Mucosa of gallbladder (tissue), 1 donor: Measurements from ENCODE around the gene MMP28. TPM values are rescaled to one million over a fixed set of nuclear protein-coding genes. Genes with fewer than 3 reads are reported as not detected.

Experiments
- DNase-seq: peaks from one replicate; pipeline ENCODE4 v3.0.0-alpha.2; 2020; ENCODE audit warnings: low spot score
- total RNA-seq: library from RNA; stranded (reverse); gene quantifications from one replicate; pipeline ENCODE4 v1.2.1, GENCODE V29; 2021
- donor health status: DM: no; HTN: no; CAD: no.

MMP28 gene
- total RNA-seq, 1 donor from 2014 or later, result 32.8 TPM

DNA sequence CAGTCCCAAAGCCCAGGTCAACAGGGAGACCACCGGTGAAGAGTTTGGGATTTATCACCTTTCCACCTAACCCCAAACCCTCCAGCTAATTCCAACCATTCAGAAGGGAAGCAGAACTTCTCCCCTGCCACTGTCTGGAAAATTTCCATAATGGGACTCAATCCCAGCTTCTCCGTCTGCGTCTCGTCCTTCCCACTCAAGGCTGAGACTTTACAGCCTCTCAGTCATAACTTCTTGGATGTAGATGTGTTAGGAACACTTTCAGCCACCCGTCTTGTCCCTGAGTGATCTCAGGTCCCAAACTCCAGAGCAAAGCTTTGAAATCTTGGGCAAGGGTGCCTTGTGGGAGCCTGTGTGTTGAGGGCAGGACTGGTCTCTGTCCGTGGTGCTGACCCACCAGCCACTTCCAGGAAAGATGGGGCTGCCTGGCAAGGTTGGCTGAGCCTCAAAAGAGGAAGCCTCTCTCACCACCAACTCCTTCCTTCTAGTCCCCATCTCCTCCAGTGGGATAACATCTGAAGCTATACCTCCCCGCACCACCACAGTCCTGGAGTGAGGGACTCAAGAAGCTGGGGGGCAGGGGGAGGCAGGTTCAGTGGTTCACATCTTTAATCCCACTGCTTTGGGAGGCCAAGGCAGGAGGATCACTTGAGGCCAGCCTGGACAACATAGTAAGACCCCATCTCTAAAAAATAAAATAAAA, 51.7 kb downstream of the MMP28 start:
- peak; percentile 31 for DNase-seq

DNA sequence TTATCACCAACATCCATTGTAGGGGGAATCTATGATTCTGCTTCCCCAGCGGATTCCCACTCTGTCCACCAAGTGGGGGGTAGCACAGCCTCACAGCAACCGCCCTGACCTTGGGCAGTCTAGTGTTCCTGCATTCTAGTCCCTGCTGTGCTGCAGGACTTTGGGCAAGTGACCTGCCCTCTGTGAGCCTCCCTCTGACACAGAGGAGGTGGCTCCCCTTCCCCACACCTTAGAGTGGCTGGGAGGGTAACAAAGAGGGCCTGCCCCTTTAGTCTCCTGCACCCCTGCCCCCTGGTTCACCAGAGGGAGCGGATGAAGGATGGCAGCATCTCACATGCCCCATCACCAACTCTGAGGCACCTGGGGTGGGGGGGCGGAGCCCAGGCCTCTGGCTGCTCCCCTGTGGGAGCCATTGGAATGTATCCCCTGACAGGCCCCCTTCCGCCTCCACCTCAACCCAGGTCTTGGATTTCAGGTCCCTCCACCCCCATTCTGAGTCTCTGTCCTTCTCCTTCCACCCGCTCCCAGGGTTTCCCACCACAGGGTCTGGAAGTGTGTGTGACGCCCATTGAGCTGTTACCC, 52.5 kb downstream of the MMP28 start:
- no peak for DNase-seq

DNA sequence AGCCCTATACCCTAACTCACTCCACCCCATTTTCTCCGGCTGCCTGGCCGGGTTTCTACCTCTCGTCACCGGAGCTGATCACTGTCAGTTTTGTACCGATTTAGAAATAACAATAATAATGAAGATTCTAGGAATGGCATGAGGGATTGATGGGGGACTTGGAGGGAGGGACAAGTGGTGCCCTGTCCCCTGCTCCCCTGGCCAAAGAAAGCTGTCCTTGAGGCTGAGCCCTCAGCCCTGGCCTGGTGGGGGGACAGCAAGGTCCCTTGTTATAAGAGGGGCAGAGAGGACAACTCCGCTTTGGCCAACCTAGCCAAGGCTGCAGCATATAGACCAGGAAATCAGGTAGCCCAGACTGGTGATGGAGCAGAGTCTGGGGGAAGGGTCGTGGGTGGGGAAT, 52.9 kb downstream of the MMP28 start:
- DNase-seq, result no peak

DNA sequence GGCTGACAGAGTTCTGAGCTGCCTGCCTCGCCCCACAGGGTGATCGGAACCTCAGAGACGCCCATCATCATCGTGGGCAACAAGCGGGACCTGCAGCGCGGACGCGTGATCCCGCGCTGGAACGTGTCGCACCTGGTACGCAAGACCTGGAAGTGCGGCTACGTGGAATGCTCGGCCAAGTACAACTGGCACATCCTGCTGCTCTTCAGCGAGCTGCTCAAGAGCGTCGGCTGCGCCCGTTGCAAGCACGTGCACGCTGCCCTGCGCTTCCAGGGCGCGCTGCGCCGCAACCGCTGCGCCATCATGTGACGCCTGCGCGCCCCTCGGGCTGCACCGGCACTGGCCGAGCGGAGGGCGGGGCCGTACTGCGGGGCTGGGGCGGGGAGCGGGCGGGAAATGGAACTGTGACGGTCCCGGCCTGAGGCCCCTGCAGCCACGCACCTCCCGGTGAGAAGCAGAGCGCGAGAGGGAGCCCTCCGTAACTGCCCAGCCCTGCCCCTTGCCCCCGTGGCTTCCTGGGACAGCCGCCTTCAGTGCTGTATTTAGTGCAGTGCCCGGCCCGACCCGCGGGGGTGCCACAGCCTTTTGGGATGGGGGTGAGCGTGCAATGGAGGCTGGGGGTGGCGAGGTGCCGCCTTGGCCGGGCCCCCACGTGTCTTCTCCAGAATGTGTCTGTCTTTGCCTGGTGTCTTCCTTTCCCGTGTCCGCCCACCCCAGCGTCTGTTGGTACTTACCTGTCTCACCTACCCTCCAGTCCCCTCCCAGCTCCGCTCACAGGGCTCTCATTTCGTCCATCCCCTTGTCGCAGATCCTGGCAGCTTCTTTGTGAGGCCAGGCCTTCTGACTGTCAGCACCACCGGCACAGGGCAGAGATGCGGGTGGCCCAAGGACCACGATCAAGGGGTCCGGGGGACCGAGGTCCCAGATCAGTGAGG, 54.2 kb downstream of the MMP28 start:
- DNase-seq, result no peak

DNA sequence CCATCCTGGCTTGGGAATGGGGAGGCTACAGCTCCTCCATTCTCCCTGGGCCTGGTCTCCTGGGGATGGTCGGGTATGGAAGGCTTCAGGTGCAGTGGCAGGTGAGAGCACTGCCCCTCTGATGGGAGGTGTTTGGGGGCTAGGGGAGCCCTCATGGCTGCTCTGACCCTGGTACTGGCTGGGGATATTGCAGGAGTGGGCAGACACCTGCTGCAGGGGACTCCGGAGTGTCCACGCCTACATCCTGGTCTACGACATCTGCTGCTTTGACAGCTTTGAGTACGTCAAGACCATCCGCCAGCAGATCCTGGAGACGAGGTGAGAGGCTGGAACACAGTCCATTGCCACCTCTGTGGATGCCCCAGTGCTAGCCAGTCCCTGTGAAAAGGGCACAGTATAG, 55.2 kb downstream of the MMP28 start:
- no peak for DNase-seq

DNA sequence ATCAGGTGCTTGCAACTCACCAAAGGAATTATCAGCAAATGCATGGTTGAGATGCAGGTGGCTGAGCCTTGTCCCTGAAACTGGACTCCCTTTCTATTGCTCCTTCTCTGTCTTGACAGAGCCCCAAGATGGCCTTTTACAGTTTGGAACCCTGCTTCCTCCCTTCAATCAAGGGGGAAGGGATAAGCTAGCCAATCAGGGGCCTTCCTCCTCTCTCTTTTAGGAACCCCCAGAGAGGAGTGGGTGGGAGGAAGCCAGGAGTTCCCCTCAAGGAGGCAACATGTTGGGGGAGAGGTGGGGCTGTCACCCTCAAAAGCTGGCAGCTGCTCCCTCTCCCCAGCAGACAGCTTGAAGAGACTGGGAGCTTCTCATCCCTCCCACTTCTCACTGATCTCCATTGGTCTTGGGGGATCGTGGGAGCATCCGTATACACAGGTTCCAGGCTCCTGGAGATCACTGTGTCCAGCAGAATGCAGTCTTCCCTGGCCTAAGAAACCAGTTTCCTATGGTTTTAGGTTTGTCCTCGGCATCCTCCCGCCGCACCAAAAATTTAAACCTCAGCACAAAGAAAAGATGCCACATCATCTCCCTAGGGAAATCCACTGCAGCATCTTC, 56.8 kb downstream of the MMP28 start:
- no peak for DNase-seq

DNA sequence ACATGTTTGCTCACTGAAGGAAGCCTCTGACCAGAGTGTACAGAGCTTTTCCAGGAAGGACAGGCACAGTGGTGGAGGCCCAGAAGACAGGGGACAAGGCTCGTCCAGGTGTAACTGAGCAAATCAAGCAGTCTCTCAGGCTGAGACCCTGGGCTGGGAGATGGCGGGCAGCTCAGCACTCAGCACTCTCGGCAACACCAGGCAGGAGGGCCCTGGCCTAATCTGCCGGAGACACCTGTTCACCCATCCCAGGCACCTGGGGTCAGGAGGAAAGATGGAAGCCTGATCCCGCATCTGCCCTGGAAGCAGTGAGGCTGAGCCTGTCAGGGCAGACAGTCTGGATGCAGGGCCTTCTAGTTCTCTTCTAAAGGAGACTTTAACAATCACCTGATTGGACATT, 59.2 kb downstream of the MMP28 start:
- no peak for DNase-seq

DNA sequence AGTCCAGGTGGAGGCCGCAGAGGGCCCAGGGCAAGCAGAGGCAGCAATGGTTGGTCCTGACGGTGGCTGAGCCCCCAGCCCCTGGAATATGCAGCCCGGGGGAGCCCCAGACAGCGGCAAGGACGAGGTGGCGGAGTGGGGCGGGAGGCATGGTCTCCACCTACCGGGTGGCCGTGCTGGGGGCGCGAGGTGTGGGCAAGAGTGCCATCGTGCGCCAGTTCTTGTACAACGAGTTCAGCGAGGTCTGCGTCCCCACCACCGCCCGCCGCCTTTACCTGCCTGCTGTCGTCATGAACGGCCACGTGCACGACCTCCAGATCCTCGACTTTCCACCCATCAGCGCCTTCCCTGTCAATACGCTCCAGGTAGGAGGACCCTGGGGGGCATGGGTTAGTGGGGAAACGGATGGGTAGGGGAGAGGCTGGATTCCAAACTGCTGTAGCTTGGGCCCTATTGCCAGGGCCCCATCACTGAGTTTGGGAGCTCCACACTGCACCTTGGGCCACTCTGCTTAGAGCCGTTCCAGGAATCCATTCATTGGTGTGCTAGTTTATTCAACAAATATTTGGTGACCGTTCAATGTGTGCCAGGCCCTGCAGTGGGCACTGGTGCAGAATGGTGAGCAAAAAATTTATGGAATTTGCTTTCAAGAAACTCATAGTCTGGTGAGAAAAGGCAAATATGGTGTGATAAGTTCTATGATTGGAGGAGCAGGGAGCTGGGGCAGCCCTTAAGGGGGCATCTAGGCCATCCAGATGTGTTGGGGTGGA, 60.2 kb downstream of the MMP28 start:
- DNase-seq, result no peak

DNA sequence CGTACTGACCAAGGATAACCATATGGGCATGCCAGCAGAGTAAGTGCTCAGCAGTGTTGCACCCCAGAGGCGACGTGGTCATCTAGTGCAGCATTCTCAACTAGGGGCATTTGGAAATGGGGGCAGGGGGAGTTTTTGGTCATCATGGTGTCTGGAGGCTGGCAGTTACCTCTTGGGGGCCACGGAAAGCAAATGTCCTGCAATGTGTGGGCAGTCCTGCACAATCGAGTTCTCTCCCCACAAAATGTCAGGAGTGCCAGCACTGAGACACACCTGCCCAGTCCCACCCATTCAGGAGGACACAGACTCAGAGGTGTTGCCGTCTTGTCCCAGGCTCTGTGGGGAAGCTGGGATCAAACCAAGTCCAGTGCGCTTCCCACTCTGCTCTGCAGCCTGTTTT, 61.0 kb downstream of the MMP28 start:
- DNase-seq, result no peak

DNA sequence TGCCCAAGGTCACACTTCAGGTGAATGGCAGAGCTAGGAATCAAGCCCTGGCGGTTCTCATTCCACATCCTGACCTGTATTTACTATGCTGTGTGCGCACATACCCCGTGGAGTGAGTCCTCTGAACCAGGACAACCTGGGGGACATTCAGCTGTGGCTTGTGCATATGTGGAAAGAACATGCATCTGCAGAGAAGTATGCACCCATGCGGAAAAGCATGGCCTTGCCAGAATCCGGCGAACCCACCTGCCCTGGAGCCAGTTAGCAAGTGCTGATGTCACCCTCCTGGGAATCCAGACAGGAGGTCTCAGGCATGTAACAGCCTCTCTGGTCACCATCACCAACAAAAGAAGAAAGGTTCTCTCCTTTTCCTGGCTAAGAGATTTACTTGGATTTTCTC, 62.1 kb downstream of the MMP28 start:
- DNase-seq, result no peak

DNA sequence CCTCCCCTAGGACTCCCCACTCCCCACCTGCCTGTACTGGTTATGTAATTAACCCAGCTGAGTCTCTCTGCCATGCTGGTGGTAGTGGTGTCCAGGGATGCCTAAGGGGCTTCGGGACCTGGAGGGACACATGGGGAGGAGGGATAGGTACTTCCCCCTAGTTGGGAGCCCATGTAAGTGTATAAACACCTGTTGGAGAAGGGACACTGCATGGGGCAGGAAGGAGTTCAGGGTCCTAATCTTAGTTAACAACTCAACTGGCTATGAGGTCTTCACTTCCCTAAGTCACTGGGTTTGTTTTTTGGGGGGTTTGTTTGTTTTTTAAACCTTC, 62.7 kb downstream of the MMP28 start:
- no peak for DNase-seq

DNA sequence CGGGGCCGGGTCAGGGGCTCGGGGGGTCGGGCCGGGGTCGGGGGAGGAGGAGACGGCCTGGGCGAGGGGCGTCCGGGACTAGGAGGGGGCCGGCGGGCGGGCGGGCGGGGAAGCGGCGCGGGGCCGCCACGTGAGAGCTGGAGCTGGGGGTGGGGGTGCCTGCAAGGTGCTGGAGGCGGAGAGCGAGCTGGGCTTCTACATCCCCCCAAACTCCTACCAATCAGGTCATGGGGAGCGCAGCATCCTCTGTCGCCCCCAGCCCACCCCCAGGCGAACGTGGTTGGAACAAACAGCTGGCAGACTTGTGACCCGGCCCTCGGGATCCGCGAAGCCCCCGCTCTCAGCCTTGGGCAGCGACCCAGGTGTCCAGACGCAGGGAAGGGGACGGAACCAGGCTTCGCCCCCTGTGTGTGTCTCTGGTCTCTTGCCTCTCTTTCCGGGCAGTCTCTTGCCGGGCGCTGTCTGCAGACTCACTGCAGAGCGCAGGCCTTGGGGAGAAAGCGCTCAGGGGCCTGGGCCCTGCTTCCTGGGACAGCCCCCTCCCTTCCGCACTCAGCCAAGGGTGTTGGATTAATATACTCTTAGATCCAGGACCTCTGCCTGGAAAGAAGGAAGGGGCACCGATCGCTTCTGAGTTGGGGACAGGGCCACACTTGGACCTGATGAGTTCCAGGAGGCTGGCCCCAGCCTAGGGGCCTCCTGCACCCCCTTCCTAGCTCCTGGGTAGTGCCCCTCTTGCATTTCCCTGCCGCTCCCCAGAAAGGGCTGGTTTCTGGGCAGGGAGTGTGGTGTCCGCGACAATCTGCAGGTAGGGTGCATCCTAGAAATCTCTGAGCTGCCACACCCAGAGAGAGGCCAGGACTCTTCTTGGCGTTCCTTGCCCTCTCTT, 63.3 kb downstream of the MMP28 start:
- no peak for DNase-seq

DNA sequence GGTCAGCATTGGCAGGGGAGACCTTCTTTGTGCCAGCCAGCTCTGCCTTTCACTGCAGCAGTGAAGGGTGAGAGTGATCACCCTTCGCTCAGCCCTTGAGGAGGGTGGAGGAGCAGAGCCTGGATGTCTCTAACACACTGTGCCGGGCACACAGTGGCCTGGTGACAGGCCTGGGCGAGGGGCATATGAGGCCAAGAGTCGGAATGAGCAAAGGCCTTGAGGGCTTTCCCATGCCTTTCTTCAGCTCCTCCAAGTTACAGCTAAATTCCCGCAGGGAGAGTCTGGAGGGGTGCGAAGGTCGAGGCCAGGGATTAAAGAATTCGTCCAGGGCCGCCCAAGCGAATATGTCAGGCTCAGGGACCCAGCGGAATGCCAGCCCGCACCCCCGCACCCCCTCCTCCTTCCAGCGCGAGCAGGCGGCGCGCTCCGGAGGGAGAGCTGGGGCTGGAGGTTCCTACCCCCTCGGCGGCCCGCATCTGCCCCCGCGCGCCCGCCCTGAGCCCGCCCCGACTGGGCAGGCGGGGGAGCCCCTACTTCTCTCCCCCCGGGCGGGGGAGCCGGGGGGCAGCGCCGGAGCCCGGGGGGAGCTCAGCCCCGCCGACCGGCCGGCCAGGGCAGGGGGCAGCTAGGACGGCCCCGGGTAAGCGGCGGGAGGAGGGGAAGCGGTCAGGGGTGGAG, 64.1 kb downstream of the MMP28 start, which contains the start of gene RASL10B:
Gene RASL10B, plus strand, starts transcription at position 401 of the 678 bp plus-strand sequence. CDS start 3,546 bp downstream, outside the sequence.
- DNase-seq, result peak; percentile 37

DNA sequence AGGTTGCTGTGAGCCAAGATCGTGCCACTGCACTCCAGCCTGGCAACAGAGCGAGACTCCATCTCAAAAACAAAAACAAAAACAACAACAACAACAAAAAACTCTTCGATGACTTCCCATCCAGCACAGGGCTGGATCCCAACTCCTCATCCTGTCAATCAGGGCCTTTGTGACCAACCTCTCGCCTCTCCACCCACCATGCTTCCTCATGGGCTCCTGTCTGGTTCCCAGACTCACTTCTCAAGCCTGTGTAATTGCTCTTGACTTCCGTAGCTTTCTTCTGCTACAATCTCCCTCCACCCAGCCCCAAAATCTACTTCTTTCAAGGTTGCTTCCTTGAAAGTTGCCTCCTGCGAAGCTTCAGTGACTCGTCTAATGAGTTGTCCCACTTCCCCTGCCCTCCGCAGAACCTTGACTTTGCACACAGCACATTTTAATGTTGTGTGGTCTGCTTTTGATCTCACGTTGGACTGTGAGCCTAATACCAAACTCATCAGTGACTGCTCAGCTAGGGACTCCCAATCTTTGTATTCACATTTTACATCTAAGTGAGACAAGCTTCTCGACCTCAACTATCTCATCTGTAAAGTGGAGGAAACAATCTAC, 64.9 kb downstream of the MMP28 start:
- no peak for DNase-seq

DNA sequence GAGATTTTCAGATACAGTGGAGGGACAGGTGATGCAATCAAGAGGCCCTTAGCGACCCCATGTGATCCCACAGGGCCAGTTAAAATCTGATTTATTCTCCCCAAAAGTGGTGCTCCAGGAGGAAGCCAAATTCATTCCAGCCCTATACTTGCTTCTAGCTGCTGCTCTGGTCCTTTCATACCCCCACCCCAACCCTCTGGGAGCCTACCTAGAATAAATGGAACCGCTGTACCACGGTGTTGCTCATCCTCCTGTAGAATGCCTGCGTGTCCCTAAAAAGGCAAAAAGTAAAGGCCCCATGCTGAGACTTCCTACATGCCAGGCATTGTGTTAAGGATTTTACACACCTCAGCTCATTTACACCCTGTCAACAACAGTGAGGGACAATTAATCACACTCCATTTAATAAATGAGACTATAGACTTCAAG, 66.0 kb downstream of the MMP28 start:
- DNase-seq, result no peak

DNA sequence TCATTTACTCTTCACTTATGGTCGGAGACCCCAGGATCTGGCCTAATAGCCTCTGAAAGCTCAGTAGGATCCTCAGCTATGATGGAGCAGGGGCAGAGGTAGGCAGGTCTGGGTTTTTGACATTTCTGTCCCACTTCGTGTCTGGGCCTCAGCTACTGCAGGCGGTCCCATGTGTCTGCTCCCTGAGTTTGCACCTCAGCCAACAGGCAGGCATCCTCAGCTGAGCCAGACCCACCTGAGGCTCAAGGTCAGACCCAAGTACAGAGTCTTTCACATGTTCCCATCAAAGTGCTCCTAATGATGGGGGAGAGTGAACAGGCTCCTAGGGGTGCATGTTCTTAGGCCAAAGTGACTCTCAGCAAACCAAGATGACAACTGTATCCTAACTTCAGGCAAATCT, 66.9 kb downstream of the MMP28 start:
- no peak for DNase-seq

DNA sequence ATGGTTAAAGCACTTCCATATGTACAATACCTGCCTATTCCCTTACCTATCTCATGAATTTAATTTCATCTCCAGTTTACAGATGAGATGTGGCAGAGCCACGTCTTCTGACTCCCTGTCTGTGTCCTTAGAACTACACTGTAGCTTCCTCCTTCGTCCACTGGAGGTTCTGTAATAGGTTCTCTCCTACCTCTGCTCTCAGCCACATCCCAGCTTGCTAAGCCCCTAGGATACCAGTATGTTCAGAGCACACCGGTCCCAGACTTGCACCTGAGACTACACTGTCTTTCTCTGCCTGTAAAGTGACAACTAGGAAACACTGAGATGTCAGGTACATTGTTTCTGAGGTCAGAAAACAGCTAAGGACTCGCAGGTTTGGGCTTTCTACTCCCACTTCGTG, 67.8 kb downstream of the MMP28 start:
- no peak for DNase-seq

DNA sequence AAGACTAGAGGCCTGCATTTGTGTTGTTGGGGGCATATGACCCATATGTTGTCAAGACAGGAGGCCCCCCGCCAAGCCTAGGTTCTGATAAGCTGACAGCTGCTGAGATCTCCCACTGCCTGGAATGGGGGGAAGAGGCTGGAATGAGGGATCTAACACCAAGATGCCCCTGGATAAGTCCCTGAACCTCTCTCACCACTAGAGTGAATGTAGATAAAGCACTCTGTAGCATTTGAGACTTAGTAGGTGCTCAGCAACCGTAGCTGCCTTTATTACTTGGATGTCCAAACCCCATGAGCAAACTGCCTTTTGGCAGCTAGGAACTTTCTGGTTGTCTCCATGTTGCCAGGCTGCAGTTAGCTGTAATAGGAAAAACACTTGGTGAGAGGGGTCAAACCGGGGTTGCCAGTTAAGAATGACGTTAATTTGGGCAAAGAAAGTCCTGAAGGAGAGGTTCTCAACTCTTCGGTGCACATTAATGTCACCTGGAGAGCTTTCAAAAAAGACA, 68.4 kb downstream of the MMP28 start:
- DNase-seq, result no peak
